Activated CD8-positive, alpha-beta T cell treated with anti-CD3 and anti-CD28 coated beads, Interleukin-2, amount 10 ng/mL, durations not matched to agents 7 days and 5 days (primary cell): Measurements from ENCODE around the gene WNT9B. TPM values are rescaled to one million over a fixed set of nuclear protein-coding genes. Genes with fewer than 3 reads are reported as not detected.
"Not testable (repeated sequence)": the region's sequence is repeated elsewhere in the genome, so short reads cannot be mapped to it uniquely, and the experiment has no call there.

Experiments used
- ATAC-seq: fragments of 150-1000 bp; cut with Tn5 transposase; one replicate; pipeline ENCODE4 v1.10.0; 2021; ENCODE audit warnings: moderate library complexity
- CTCF ChIA-PET: fragments of 350-600 bp; sonication (Branson Sonifier 250); formaldehyde crosslinking; loops from one replicate; lab custom pipeline; 2021; ENCODE audit warnings: antibody characterized with exemption; lab: Charles Lee
- POLR2A ChIA-PET: fragments of 350-600 bp; sonication (Branson Sonifier 250); formaldehyde crosslinking; loops from one replicate; lab custom pipeline; 2021; ENCODE audit warnings: antibody characterized with exemption; lab: Charles Lee
- DNase-seq: peaks from one replicate; pipeline ENCODE4 v3.0.0-alpha.2; 2020
- H3K27ac Mint-ChIP-seq: one replicate; pipeline ENCODE4 v1.8.0; 2021; ENCODE audit warnings: mild to moderate bottlenecking, mixed read lengths
- H3K27me3 Mint-ChIP-seq: one replicate; pipeline ENCODE4 v1.8.0; 2021; ENCODE audit warnings: low read depth, mixed read lengths
- H3K36me3 Mint-ChIP-seq: one replicate; pipeline ENCODE4 v1.8.0; 2021; ENCODE audit warnings: low read depth, mixed read lengths
- H3K4me1 Mint-ChIP-seq: one replicate; pipeline ENCODE4 v1.8.0; 2021; ENCODE audit warnings: low read depth, mixed read lengths
- H3K4me3 Mint-ChIP-seq: one replicate; pipeline ENCODE4 v1.8.0; 2021; ENCODE audit warnings: mild to moderate bottlenecking, mixed read lengths
- H3K9me3 Mint-ChIP-seq: one replicate; pipeline ENCODE4 v1.8.0; 2022; ENCODE audit warnings: mixed read lengths; ENCODE audit not compliant: insufficient read depth
- total RNA-seq, 2 experiments: library from RNA; stranded (reverse); gene quantifications; one replicate each; pipeline ENCODE4 v1.2.3, GENCODE V29; 2021

WNT9B gene
- total RNA-seq, 2 experiments from 2014 or later: not detected

DNA sequence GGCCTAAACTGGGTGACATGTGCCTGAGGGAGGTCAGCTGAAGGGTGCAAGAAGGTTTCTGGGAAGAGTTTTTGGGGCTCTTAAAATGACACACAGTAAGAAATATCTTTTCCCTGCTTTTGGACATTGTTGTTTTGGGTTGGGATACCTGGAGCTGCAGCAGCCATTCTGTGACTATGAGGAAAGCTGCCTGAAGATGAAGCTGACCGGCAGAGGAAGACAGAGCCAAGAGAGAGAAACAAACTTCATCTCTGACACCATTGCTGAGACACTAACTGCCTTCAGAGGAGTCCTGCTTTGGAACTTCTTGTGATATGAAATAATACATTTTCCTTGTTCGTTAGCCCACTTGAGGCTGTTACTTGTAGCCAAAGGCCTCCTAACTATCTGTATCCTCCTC is 24.1 kb upstream of the WNT9B start:
- Mint-ChIP-seq H3K27ac (no peak overlapping the region), H3K4me3 (no peak overlapping the region), H3K4me1 (peaks cover under 1% of the 10 kb centered on the region), H3K36me3 (no peaks in the 10 kb centered on the region), H3K27me3 (peaks cover 17% of the 10 kb centered on the region), H3K9me3 (no peaks in the 10 kb centered on the region)
- POLR2A ChIA-PET: interaction anchor here (0.6 kb wide), 1 partner anchor 8 kb away, joined by 3 read pairs; no protein-coding TSS in a partner anchor
- DNase-seq: no peak
- CTCF ChIA-PET: interaction anchor here (2.4 kb wide), 1 partner anchor 8 kb away, joined by 18 read pairs; no protein-coding TSS in a partner anchor
- ATAC-seq: no peak

GRCh38 chr17:46831573-46832330 is 19.6 kb upstream of the WNT9B start:
- Mint-ChIP-seq H3K27ac (no peak overlapping the region), H3K27me3 (peaks cover 19% of the 10 kb centered on the region), H3K4me3 (no peak overlapping the region), H3K9me3 (no peaks in the 10 kb centered on the region), H3K4me1 (peaks cover 5% of the 10 kb centered on the region), H3K36me3 (no peaks in the 10 kb centered on the region)
- ATAC-seq (no peak), DNase-seq (no peak)
- ChIA-PET CTCF (interaction anchor here (1.4 kb wide), 1 partner anchor 11 kb away, joined by 4 read pairs; no protein-coding TSS in a partner anchor), POLR2A (no interaction called here)

DNA sequence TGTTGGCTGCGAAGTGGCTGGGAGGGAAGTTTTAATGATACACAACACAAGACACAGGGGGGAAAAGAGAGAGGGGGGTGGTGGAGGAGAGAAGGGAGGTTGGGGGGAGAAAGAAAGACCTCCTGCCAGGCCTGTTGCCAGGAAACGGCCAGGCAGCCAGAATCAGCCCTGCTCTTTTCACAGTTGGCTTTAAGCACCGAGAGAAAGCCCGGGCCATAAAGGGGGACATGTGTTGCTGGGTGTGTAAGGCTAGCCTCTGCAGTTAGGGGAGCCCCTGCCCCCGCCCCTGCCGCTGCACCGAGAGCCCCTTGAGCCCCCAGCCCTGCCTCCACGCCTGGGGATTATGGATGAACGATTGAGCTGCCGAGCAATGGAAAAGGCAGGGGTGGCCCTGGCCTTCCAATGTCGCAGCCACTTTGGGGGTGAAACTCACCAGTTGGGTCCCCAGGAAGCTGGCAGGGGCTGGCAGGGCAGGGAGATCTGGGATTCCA is 19.0 kb upstream of the WNT9B start:
- POLR2A ChIA-PET: no interaction called here
- Mint-ChIP-seq H3K27me3 (peaks cover 17% of the 10 kb centered on the region), H3K36me3 (no peaks in the 10 kb centered on the region), H3K9me3 (no peaks in the 10 kb centered on the region), H3K4me1 (peaks cover 5% of the 10 kb centered on the region), H3K4me3 (no peak overlapping the region), H3K27ac (no peak overlapping the region)
- DNase-seq (no peak), ATAC-seq (no peak)
- CTCF ChIA-PET: interaction anchor here (1.9 kb wide), 1 partner anchor 10 kb away, joined by 6 read pairs; no protein-coding TSS in a partner anchor

- H3K4me1 Mint-ChIP-seq: peaks cover 5% of the 10 kb centered on the region
- no peak for DNase-seq
- no peaks in the 10 kb centered on the region for H3K9me3 Mint-ChIP-seq
- ATAC-seq: no peak
- no peak overlapping the region for H3K27ac Mint-ChIP-seq
- no peak overlapping the region for H3K4me3 Mint-ChIP-seq
- no peaks in the 10 kb centered on the region for H3K36me3 Mint-ChIP-seq
- ChIA-PET CTCF (interaction anchor here (1.0 to 1.9 kb wide), 3 partner anchors 9 to 108 kb away, joined by 3 to 6 read pairs (median 3); no protein-coding TSS in a partner anchor), POLR2A (no interaction called here)
- peaks cover 23% of the 10 kb centered on the region for H3K27me3 Mint-ChIP-seq
These were observed 18.2 kb upstream of the WNT9B start for GRCh38 chr17:46832945-46833839.

GRCh38 chr17:46833840-46834208 is 17.6 kb upstream of the WNT9B start:
- Mint-ChIP-seq H3K36me3 (no peaks in the 10 kb centered on the region), H3K27me3 (peaks cover 21% of the 10 kb centered on the region), H3K4me3 (no peak overlapping the region), H3K27ac (no peak overlapping the region), H3K4me1 (peaks cover 5% of the 10 kb centered on the region), H3K9me3 (no peaks in the 10 kb centered on the region)
- ATAC-seq: no peak
- no peak for DNase-seq
- ChIA-PET POLR2A (interaction anchor here (0.6 kb wide), 1 partner anchor 27 kb away, joined by 3 read pairs; no protein-coding TSS in a partner anchor), CTCF (interaction anchor here (1.0 to 1.9 kb wide), 3 partner anchors 8 to 107 kb away, joined by 3 to 6 read pairs (median 3); no protein-coding TSS in a partner anchor)

GRCh38 chr17:46834846-46835245 is 16.5 kb upstream of the WNT9B start:
- DNase-seq: no peak
- H3K27me3 Mint-ChIP-seq: peaks cover 21% of the 10 kb centered on the region
- ATAC-seq: no peak
- no peaks in the 10 kb centered on the region for H3K36me3 Mint-ChIP-seq
- no peaks in the 10 kb centered on the region for H3K9me3 Mint-ChIP-seq
- POLR2A ChIA-PET: no interaction called here
- CTCF ChIA-PET: interaction anchor here (0.8 to 3.0 kb wide), 10 partner anchors 8 to 791 kb away, joined by 3 to 18 read pairs (median 4); no protein-coding TSS in a partner anchor
- H3K4me3 Mint-ChIP-seq: no peak overlapping the region
- no peak overlapping the region for H3K27ac Mint-ChIP-seq
- H3K4me1 Mint-ChIP-seq: peaks cover 5% of the 10 kb centered on the region

GRCh38 chr17:46836500-46836899 is 14.9 kb upstream of the WNT9B start:
- H3K4me3 Mint-ChIP-seq: no peak overlapping the region
- peaks cover 8% of the 10 kb centered on the region for H3K4me1 Mint-ChIP-seq
- ATAC-seq: no peak
- CTCF ChIA-PET: interaction anchor here (1.2 to 3.0 kb wide), 7 partner anchors 9 to 114 kb away, joined by 3 to 18 read pairs (median 7); no protein-coding TSS in a partner anchor
- H3K27me3 Mint-ChIP-seq: peaks cover 25% of the 10 kb centered on the region
- H3K9me3 Mint-ChIP-seq: no peaks in the 10 kb centered on the region
- POLR2A ChIA-PET: no interaction called here
- H3K27ac Mint-ChIP-seq: no peak overlapping the region
- DNase-seq: no peak
- H3K36me3 Mint-ChIP-seq: no peaks in the 10 kb centered on the region

GRCh38 chr17:46837521-46837920 is 13.9 kb upstream of the WNT9B start:
- ATAC-seq (no peak), DNase-seq (no peak)
- ChIA-PET CTCF (no interaction called here), POLR2A (no interaction called here)
- no peaks in the 10 kb centered on the region for H3K36me3 Mint-ChIP-seq
- no peak overlapping the region for H3K4me3 Mint-ChIP-seq
- H3K27ac Mint-ChIP-seq: no peak overlapping the region
- H3K27me3 Mint-ChIP-seq: peaks cover 26% of the 10 kb centered on the region
- H3K9me3 Mint-ChIP-seq: peaks cover under 1% of the 10 kb centered on the region
- H3K4me1 Mint-ChIP-seq: peaks cover 8% of the 10 kb centered on the region

DNA sequence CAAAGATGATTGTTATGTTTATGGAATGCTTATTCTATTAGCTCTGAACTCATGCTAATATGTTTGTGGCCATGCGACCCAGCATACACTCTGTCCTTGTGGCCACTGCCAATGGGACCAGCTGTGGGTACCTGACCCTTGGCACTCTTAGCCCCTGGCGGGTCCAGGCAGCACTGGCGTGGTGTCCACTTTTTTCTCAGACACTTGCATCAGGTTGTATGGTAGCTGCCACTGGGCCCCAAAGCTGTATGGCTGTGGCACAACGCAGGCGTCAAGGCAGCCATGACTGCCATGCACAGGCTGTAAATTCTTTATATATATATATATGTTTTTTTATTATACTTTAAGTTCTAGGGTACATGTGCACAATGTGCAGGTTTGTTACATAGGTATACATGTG is 12.2 kb upstream of the WNT9B start:
- H3K27me3 Mint-ChIP-seq: peaks cover 29% of the 10 kb centered on the region
- H3K9me3 Mint-ChIP-seq: peaks cover 11% of the 10 kb centered on the region
- ChIA-PET CTCF (interaction anchor here (1.1 kb wide), 1 partner anchor 10 kb away, joined by 3 read pairs; no protein-coding TSS in a partner anchor), POLR2A (no interaction called here)
- no peak for DNase-seq
- peaks cover 8% of the 10 kb centered on the region for H3K4me1 Mint-ChIP-seq
- no peak for ATAC-seq
- H3K36me3 Mint-ChIP-seq: peaks cover 4% of the 10 kb centered on the region
- H3K27ac Mint-ChIP-seq: no peak overlapping the region
- H3K4me3 Mint-ChIP-seq: no peak overlapping the region

DNA sequence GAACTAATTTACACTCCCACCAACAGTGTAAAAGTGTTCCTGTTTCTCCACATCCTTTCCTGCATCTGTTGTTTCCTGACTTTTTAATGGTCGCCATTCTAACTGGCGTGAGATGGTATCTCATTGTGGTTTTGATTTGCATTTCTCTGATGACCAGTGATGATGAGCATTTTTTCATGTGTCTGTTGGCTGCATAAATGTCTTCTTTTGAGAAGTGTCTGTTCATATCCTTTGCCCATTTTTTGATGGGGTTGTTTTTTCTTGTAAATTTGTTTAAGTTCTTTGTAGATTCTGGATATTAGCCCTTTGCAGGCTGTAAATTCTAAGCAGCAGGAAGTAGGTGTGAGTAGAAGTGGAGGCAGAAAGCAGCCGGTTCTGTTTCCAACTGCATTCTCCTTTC is 10.8 kb upstream of the WNT9B start:
- H3K36me3 Mint-ChIP-seq, H3K4me3 Mint-ChIP-seq, DNase-seq, H3K27ac Mint-ChIP-seq, POLR2A ChIA-PET, ATAC-seq: not testable (repeated sequence)
- Mint-ChIP-seq H3K27me3 (peaks cover 35% of the 10 kb centered on the region), H3K9me3 (peaks cover 11% of the 10 kb centered on the region), H3K4me1 (peaks cover 11% of the 10 kb centered on the region)
- CTCF ChIA-PET: interaction anchor here (1.1 kb wide), 2 partner anchors 25 to 95 kb away, joined by 3 read pairs; no protein-coding TSS in a partner anchor
